RPMI7951 (cell line): ENCODE results near the gene FBXO15. TPM values are rescaled to one million over a fixed set of nuclear protein-coding genes. Genes with fewer than 3 reads are reported as not detected.
A peak's percentile ranks its signal among the peaks of the same experiment; 100 is the strongest.

ENCODE experiments used
- DNase-seq: peaks from one replicate; pipeline ENCODE4 v3.0.0-alpha.2; 2012; ENCODE audit warnings: low read depth
- total RNA-seq: library from RNA; depleted of rRNA; stranded (reverse); fragments of >200 nt; shearing (Covaris generic); gene quantifications from 2 replicates; pipeline ENCODE4 v1.2.3, GENCODE V29; 2014; rRNA removed

Gene FBXO15
- total RNA-seq, 1 experiment from 2014 or later = 0.96 TPM

- DNase-seq = no peak
Observed at GRCh38 chr18:74062037-74062436, 85.6 kb downstream of the FBXO15 start.

DNA sequence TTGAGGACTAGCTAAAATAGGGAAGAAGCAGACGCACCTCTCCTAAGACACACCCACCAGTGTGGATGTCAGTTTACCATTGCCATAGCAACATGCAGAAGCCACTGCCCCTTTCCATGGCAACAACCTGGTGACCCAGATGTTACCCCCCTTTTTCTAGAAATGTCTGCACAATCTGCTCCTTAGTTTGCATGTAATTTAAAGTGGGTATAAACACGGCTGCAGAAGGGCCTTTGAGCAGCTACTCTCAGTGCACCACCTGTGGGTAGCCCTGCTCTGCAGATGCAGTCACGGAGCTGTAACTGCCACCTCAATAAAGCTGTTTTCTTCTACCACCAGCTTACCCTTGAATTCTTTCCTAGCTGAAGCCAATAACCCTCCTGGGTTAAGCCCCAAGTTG lies 87.1 kb downstream of the FBXO15 start:
- no peak for DNase-seq

DNA sequence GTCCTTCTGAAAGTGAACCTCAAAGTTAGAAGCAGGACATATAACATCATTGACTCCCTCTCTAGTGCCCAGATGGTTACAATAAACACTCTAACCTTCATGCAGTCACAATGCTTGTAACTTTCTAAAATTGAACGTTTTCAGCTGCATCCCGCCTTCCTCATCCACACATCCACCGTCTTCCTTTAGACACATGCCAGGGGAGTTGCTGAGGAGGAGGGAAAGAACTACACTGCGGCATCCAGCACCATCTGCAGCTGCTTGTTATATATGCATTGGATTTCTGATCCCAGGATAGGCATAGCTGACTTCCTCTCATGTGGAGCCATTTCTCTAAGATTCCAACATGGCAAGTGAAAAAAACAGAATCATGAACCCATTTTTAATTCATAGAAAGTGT lies 96.8 kb downstream of the FBXO15 start:
- DNase-seq = no peak

- peak; percentile 16 for DNase-seq
Observed at GRCh38 chr18:74040459-74041332, 106.9 kb downstream of the FBXO15 start.

DNA sequence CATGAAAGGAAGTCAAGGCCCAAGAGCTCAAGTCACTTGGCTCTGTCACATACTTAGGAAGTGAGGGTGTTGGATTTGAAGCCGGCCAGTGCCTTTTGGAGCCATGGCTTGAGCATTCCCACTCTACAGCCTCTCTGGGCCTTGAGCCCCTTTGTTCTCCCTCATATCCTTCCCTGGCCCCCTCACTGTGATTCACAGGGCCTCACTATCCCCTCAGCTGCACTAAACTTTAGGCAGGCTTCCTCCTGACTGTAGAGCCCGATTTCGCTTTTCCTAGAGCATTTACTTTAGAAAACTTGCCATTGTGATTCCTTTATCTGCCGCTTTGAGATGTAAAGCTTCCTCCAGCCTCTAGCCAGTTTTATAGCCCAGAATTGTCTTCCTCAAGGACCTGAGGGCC lies 107.6 kb downstream of the FBXO15 start:
- no peak for DNase-seq

DNA sequence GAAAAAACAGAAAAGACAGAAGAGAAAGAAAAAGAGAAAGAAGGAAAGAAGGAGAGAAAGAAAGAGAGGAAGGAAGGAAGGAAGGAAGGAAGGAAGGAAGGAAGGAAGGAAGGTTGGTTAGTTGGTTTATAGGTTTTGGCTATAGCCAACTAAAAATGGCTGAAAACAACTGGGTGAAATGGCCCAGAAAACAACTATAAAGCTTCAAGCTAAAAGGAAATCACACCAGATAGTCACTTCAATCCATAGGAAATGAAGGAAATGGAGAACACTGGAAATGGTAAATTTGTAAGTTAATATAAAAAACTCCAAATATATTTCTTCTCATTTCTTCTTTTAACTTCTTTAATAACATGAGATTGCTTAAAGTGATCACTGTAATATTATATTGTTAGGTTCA lies 118.5 kb downstream of the FBXO15 start:
- DNase-seq = no peak

Other genes starting within 250 kb of the FBXO15 start
- 42.0 and 54.4 TPM in 2 replicates for gene TIMM21, start 689 bp upstream of the FBXO15 start, total RNA-seq
- 128 and 131 TPM in 2 replicates for gene CYB5A, start 144.1 kb upstream of the FBXO15 start, total RNA-seq
- not detected in 2 replicates for gene C18orf63, start 168.0 kb upstream of the FBXO15 start, total RNA-seq